GM06990 (cell line): Measurements from ENCODE around the gene FKRP.
"Not testable (repeated sequence)": the region's sequence is repeated elsewhere in the genome, so short reads cannot be mapped to it uniquely, and the experiment has no call there.

ENCODE experiments used
- DNase-seq: peaks from one replicate; pipeline ENCODE4 v3.0.0-alpha.2; 2011; ENCODE audit not compliant: insufficient read length; ENCODE audit errors: extremely low read depth
- H3K27me3 ChIP-seq: replicated peaks from 2 replicates; pipeline ENCODE4 v1.6.0; 2011; ENCODE audit warnings: low read length; ENCODE audit not compliant: control insufficient read depth, insufficient read depth
- H3K36me3 ChIP-seq: 2 replicates; pipeline ENCODE4 v1.5.1; 2011; ENCODE audit warnings: low read length; ENCODE audit not compliant: control insufficient read depth, insufficient read depth
- H3K4me3 ChIP-seq: replicated peaks from 2 replicates; pipeline ENCODE4 v1.5.1; 2011; ENCODE audit warnings: low read depth, mild to moderate bottlenecking, control low read depth, low read length
- CTCF ChIP-seq: IDR thresholded peaks from 2 replicates; pipeline ENCODE4 v1.5.1; 2011; ENCODE audit warnings: low read length, control low read depth, mild to moderate bottlenecking, inconsistent platforms; ENCODE audit not compliant: insufficient read depth, poor library complexity, severe bottlenecking

FKRP gene

GRCh38 chr19:46759817-46760333 is 14.0 kb downstream of the FKRP start:
- H3K4me3 ChIP-seq = no peak overlapping the region
- no peak for DNase-seq

GRCh38 chr19:46760363-46760762 is 14.5 kb downstream of the FKRP start:
- no peak for DNase-seq
- TF ChIP-seq CTCF = no peak
- H3K27me3 ChIP-seq = no peaks in the 10 kb centered on the region
- peaks cover 2% of the 10 kb centered on the region; the same call in 1 of the 2 replicates for H3K36me3 ChIP-seq
- no peak overlapping the region for H3K4me3 ChIP-seq

More at GRCh38 chr19:46759817-46760333, 14.0 kb downstream of the FKRP start:
- H3K27me3 ChIP-seq = no peaks in the 10 kb centered on the region
- no peak for TF ChIP-seq CTCF
- H3K36me3 ChIP-seq = peaks cover 2% of the 10 kb centered on the region; the same call in 1 of the 2 replicates

GRCh38 chr19:46760897-46761296 is 15.0 kb downstream of the FKRP start:
- not testable (repeated sequence) for H3K27me3 ChIP-seq, H3K4me3 ChIP-seq, H3K36me3 ChIP-seq, DNase-seq

GRCh38 chr19:46761418-46761831 is 15.6 kb downstream of the FKRP start:
- Histone ChIP-seq H3K4me3 (no peak overlapping the region), H3K36me3 (peaks cover 2% of the 10 kb centered on the region; the same call in 1 of the 2 replicates), H3K27me3 (no peaks in the 10 kb centered on the region)
- no peak for DNase-seq
- no peak for TF ChIP-seq CTCF

GRCh38 chr19:46762245-46762890 is 16.5 kb downstream of the FKRP start:
- H3K36me3 ChIP-seq = no peaks in the 10 kb centered on the region; the same call in 1 of the 2 replicates
- H3K27me3 ChIP-seq = no peaks in the 10 kb centered on the region
- TF ChIP-seq CTCF = no peak
- no peak overlapping the region for H3K4me3 ChIP-seq
- DNase-seq = no peak

GRCh38 chr19:46764817-46765291 is 19.0 kb downstream of the FKRP start:
- TF ChIP-seq CTCF = no peak
- H3K36me3 ChIP-seq = no peaks in the 10 kb centered on the region
- DNase-seq = no peak
- no peak overlapping the region for H3K4me3 ChIP-seq
- no peaks in the 10 kb centered on the region for H3K27me3 ChIP-seq
